ENCODE data around the gene SLC34A3.

Gene SLC34A3

DNA sequence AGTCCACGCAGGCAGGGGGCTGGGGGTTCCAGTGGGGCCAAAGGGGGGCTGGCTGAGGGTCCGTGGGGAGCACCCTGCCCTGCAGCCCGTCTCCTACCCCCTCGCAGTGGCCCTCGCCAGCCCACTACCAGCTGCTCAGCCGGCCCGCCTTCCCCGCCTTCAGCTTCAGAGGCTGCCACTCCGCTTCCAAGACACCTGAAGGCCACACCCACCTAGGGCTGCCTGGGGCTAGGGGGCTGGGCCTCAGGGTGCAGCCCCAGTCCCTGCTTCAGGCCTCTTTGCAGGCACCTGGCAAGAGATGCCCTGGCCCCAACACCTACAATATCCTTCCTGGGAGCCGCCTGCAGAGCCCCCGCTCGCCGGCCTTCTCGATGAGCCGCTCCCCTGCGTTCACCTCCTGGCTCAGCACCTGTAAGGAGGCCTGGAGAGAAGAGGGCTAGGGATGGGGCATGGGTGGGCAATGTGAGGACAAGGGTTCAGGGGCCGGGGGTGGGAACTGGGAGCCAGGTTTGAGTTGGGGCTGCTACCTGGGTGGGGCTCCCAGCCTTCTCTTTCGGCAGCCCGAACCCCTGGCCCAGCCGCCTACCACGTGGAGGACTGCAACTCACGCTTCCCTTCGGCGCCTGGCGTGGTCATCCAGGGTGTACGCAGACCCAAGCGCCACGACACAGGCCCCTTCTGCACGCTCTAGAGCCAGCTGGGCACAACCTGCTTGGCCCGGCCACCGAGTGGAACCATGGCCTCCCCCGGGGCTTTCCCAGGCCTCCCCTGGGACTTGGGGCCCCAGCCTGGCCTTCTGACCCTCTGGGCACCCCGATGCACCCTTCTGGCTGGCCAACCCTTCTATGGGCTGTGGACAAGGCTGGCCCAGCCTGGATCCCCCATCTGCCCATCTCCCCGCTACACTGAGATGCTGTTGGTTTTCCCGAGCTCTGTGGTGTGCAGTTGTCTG, 22.1 kb downstream of the SLC34A3 start:
- no peak for DNase-seq (ENCODE audit: low read depth)
- TF ChIP-seq CTCF (IDR thresholded peaks at IDR 0.05; ENCODE audit: insufficient read depth, low read depth, low read length, missing control alignments) = no peak
- H3K4me3 ChIP-seq (ENCODE audit: low read depth, low read length) = no peak overlapping the region

- DNase-seq (ENCODE audit: low read depth) = no peak
- TF ChIP-seq CTCF (IDR thresholded peaks at IDR 0.05; ENCODE audit: insufficient read depth, low read depth, low read length, missing control alignments) = no peak
Observed at GRCh38 chr9:137253717-137254623, 23.3 kb downstream of the SLC34A3 start.

GRCh38 chr9:137254624-137255447, 24.1 kb downstream of the SLC34A3 start, which contains the start of gene NELFB:
Gene NELFB, plus strand, starts transcription at chr9:137255327.
- peak within 1 kb of the TSS; percentile 88 for H3K4me3 ChIP-seq (ENCODE audit: low read depth, low read length)
- no peak for TF ChIP-seq CTCF (IDR thresholded peaks at IDR 0.05; ENCODE audit: insufficient read depth, low read depth, low read length, missing control alignments)
- peak; percentile 94 for DNase-seq (ENCODE audit: low read depth)

More at GRCh38 chr9:137253717-137254623, 23.3 kb downstream of the SLC34A3 start:
- H3K4me3 ChIP-seq (ENCODE audit: low read depth, low read length) = peak overlapping the region; percentile 59

DNA sequence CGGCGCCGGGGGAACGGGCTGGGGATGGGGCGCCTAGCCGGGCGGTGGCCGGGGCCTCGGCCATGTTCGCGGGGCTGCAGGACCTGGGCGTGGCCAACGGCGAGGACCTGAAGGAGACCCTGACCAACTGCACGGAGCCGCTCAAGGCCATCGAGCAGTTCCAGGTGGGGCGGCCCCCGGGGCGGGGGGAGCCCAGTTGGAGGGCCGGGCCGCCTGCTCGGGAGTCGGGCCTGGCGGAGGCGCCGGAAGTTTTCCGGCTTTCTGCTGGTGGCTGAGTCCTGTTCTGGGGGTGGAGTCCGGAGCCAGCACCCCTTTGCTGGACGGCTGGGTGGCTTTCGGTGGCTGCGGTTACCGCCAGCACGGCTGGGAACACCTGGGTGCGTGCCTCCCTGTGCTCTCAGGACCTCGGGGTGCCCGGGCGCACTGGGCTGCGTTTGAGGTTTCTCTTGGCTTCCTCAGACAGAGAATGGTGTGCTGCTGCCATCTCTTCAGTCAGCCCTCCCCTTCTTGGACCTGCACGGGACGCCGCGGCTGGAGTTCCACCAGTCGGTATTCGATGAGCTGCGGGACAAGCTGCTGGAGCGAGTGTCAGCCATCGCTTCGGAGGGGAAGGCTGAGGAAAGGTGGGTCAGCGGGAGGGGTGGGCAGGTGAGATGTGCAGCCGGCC, 24.9 kb downstream of the SLC34A3 start:
- no peak for TF ChIP-seq CTCF (IDR thresholded peaks at IDR 0.05; ENCODE audit: insufficient read depth, low read depth, low read length, missing control alignments)
- peak overlapping the region; percentile 88 for H3K4me3 ChIP-seq (ENCODE audit: low read depth, low read length)
- peak; percentile 66 for DNase-seq (ENCODE audit: low read depth)

GRCh38 chr9:137256362-137256761, 25.7 kb downstream of the SLC34A3 start:
- H3K4me3 ChIP-seq (ENCODE audit: low read depth, low read length) = peak overlapping the region; percentile 88
- no peak for TF ChIP-seq CTCF (IDR thresholded peaks at IDR 0.05; ENCODE audit: insufficient read depth, low read depth, low read length, missing control alignments)
- DNase-seq (ENCODE audit: low read depth) = no peak
